Mesenchymal stem cell (in vitro differentiated cells and primary cell): ENCODE data around the gene RAD21L1.

ENCODE experiments used
- DNase-seq: peaks from one replicate; pipeline ENCODE4 v3.0.0-alpha.2; 2013
- H2AFZ ChIP-seq: one replicate; pipeline ENCODE4 v1.6.1; 2013; ENCODE audit warnings: low read depth, mild to moderate bottlenecking, control low read depth, inconsistent platforms, low read length, moderate library complexity
- H2AK5ac ChIP-seq: 2 replicates; pipeline ENCODE4 v1.6.1; 2013; ENCODE audit warnings: low read length, moderate library complexity, mild to moderate bottlenecking, inconsistent platforms; ENCODE audit not compliant: severe bottlenecking
- H2BK120ac ChIP-seq: one replicate; pipeline ENCODE4 v1.6.1; 2013; ENCODE audit warnings: low read depth, mild to moderate bottlenecking, inconsistent platforms, low read length, moderate library complexity
- H2BK12ac ChIP-seq, 2 experiments: one replicate each; pipeline ENCODE4 v1.6.1; 2013; ENCODE audit warnings: inconsistent platforms in 2 of 2, low read length in 2 of 2, mild to moderate bottlenecking in 2 of 2, moderate library complexity in 2 of 2, control low read depth in 1 of 2
- H2BK15ac ChIP-seq: one replicate; pipeline ENCODE4 v1.6.1; 2013; ENCODE audit warnings: mild to moderate bottlenecking, low read depth, inconsistent platforms; ENCODE audit not compliant: poor library complexity, severe bottlenecking
- H2BK5ac ChIP-seq: 2 replicates; pipeline ENCODE4 v1.6.1; 2013; ENCODE audit warnings: low read depth, mild to moderate bottlenecking, low read length, control low read depth, inconsistent platforms; ENCODE audit not compliant: poor library complexity, severe bottlenecking
- H3K14ac ChIP-seq, 2 experiments: one replicate each; pipeline ENCODE4 v1.6.1; 2013; ENCODE audit warnings: inconsistent platforms in 2 of 2, low read length in 2 of 2, control low read depth in 1 of 2, mild to moderate bottlenecking in 1 of 2, moderate library complexity in 1 of 2
- H3K18ac ChIP-seq, 2 experiments: one replicate each; pipeline ENCODE4 v1.6.1; 2013; ENCODE audit warnings: inconsistent platforms in 2 of 2, low read length in 2 of 2, control low read depth in 1 of 2, low read depth in 1 of 2, mild to moderate bottlenecking in 1 of 2
- H3K23ac ChIP-seq, 2 experiments: one replicate each; pipeline ENCODE4 v1.6.1; 2013; ENCODE audit warnings: inconsistent platforms in 2 of 2, low read length in 2 of 2, mild to moderate bottlenecking in 2 of 2, moderate library complexity in 2 of 2, control low read depth in 1 of 2
- H3K27ac ChIP-seq: 2 replicates; pipeline ENCODE4 v1.5.1; 2013; ENCODE audit warnings: mild to moderate bottlenecking, moderate library complexity, low read length, control low read depth, inconsistent platforms; ENCODE audit not compliant: poor library complexity, severe bottlenecking
- H3K27me3 ChIP-seq, 2 experiments: 2 replicates each; pipeline versions ENCODE4 v1.6.1 to v1.7.0; 2013; ENCODE audit warnings: low read length in 2 of 2, mild to moderate bottlenecking in 2 of 2, moderate library complexity in 2 of 2, control low read depth in 1 of 2, inconsistent platforms in 1 of 2; ENCODE audit not compliant: control insufficient read depth in 1 of 2, insufficient read depth in 1 of 2
- H3K36me3 ChIP-seq, 2 experiments: 2 replicates each; pipeline versions ENCODE4 v1.6.1 to v1.7.0; 2013; ENCODE audit warnings: low read length in 2 of 2, control low read depth in 1 of 2, inconsistent platforms in 1 of 2, low read depth in 1 of 2, mild to moderate bottlenecking in 1 of 2; ENCODE audit not compliant: insufficient read depth in 2 of 2, control insufficient read depth in 1 of 2
- H3K4ac ChIP-seq, 2 experiments: one replicate each; pipeline ENCODE4 v1.6.1; 2013; ENCODE audit warnings: inconsistent platforms in 2 of 2, low read length in 2 of 2, mild to moderate bottlenecking in 2 of 2, moderate library complexity in 2 of 2, control low read depth in 1 of 2, low read depth in 1 of 2
- H3K4me1 ChIP-seq: 2 replicates; pipeline ENCODE4 v1.6.1; 2013; ENCODE audit warnings: low read depth, low read length, control low read depth; ENCODE audit not compliant: control insufficient read depth, insufficient read depth
- H3K4me2 ChIP-seq: 2 replicates; pipeline ENCODE4 v1.6.1; 2013; ENCODE audit warnings: low read length, mild to moderate bottlenecking, inconsistent platforms; ENCODE audit not compliant: poor library complexity, severe bottlenecking
- H3K4me3 ChIP-seq, 2 experiments: 2 replicates each; pipeline versions ENCODE4 v1.5.1 to v1.7.0; 2013; ENCODE audit warnings: low read length in 2 of 2, mild to moderate bottlenecking in 2 of 2, control low read depth in 1 of 2, low read depth in 1 of 2; ENCODE audit not compliant: insufficient read depth in 1 of 2
- H3K79me1 ChIP-seq: replicated peaks from 2 replicates; pipeline ENCODE4 v1.6.1; 2013; ENCODE audit warnings: mild to moderate bottlenecking, control low read depth, low read length, inconsistent platforms; ENCODE audit not compliant: poor library complexity, severe bottlenecking
- H3K9ac ChIP-seq: 2 replicates; pipeline ENCODE4 v1.7.0; 2013; ENCODE audit warnings: mild to moderate bottlenecking, low read length, moderate library complexity
- H3K9me3 ChIP-seq: 2 replicates; pipeline ENCODE4 v1.7.0; 2013; ENCODE audit warnings: mild to moderate bottlenecking, low read length; ENCODE audit not compliant: control insufficient read depth
- H4K8ac ChIP-seq: one replicate; pipeline ENCODE4 v1.6.1; 2013; ENCODE audit warnings: inconsistent platforms, mild to moderate bottlenecking, low read length, moderate library complexity
- H4K91ac ChIP-seq: one replicate; pipeline ENCODE4 v1.6.1; 2013; ENCODE audit warnings: mild to moderate bottlenecking, low read length, inconsistent platforms
- WGBS: methylation state at CpG from one replicate; pipeline ENCODE4 v1.1.7; 2013; ENCODE audit warnings: mixed read lengths; 5-methylcytosine and 5-hydroxymethylcytosine counted together

Gene RAD21L1

DNA sequence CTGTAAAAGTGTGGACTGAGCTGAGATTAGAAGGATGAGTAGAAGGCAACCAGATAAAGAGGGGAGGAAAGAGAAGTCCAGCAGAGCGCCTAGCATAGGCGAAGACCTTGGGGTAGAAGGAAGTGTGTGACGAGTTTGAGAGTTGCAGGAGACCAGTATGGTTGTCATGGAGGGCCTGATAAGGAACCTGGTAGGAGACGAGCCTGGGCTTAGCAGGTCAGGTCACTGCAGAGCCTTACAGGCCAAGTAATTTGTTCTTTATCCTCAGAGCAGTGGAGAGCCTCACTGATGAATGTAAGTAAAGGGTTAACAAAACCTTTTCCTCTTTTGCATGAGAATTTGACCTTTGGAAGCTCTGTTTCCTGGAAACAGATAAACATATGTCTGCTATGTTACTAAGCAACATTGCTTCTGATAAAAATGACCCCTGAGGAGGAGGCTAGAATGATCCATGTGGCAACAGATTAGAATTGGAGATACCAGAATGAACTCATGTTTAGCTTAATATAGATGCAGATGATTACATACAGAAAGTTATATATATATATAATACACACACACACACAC lies 38.2 kb upstream of the RAD21L1 start:
- Histone ChIP-seq H4K91ac (no peak overlapping the region), H4K8ac (no peak overlapping the region), H3K23ac (no peak overlapping the region), H2BK5ac (no peak overlapping the region), H3K27me3 (peaks cover 77 to 82% of the 10 kb centered on the region in 2 experiments), H3K9ac (no peak overlapping the region), H3K9me3 (no peaks in the 10 kb centered on the region), H3K27ac (no peak overlapping the region), H3K36me3 (no peaks in the 10 kb centered on the region), H3K4me2 (no peak overlapping the region), H3K18ac (no peak overlapping the region), H2AFZ (no peak overlapping the region), H3K4me1 (peaks cover 18% of the 10 kb centered on the region), H3K4ac (no peak overlapping the region), H2BK15ac (peak overlapping the region; percentile 37), H2BK12ac (peak overlapping the region in 1 of 2 experiments; percentile 50), H3K4me3 (no peak overlapping the region), H2BK120ac (no peak overlapping the region), H3K79me1 (no peaks in the 10 kb centered on the region), H2AK5ac (no peak overlapping the region), H3K14ac (no peak overlapping the region)
- peak; percentile 83 for DNase-seq
- whole genome bisulfite sequencing, result 49% methylated on average over 4 of the region's 4 CpGs

DNA sequence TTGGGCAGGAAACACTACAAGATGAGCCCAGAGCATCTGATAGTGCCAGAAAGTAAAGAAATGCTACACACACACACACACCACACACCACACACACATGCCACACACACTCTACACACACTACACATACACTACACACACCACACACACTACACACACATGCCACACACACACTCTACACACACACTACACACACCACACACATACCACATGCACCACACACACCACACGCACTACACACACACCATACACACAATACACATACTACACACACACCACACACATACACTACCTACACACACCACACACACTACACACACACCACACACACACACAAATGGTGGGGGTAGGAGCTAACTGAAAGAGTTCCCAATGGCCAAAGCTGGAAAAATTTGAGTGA lies 37.5 kb upstream of the RAD21L1 start:
- H3K79me1 ChIP-seq, result no peaks in the 10 kb centered on the region
- H2BK5ac ChIP-seq, result no peak overlapping the region
- WGBS, result 100% methylated on average over 1 of the region's 1 CpG
- H4K8ac ChIP-seq, result peak overlapping the region; percentile 50
- H2BK12ac ChIP-seq, result peak overlapping the region; percentile 95 to 97
- no peak overlapping the region for H2BK15ac ChIP-seq
- H4K91ac ChIP-seq, result peak overlapping the region; percentile 98
- H3K27me3 ChIP-seq, result peaks cover 71 to 76% of the 10 kb centered on the region in 2 experiments
- peak overlapping the region in 1 of 2 experiments; percentile 100 for H3K23ac ChIP-seq
- no peaks in the 10 kb centered on the region for H3K9me3 ChIP-seq
- H3K4me3 ChIP-seq, result no peak overlapping the region
- H2AFZ ChIP-seq, result no peak overlapping the region
- no peak overlapping the region for H3K9ac ChIP-seq
- no peak overlapping the region for H3K4ac ChIP-seq
- peaks cover 18% of the 10 kb centered on the region for H3K4me1 ChIP-seq
- H3K18ac ChIP-seq, result peak overlapping the region; percentile 74 to 94
- H3K36me3 ChIP-seq, result no peaks in the 10 kb centered on the region
- no peak overlapping the region for H3K4me2 ChIP-seq
- peak overlapping the region in 1 of 2 experiments; percentile 95 for H3K14ac ChIP-seq
- no peak for DNase-seq
- H3K27ac ChIP-seq, result no peak overlapping the region
- no peak overlapping the region for H2AK5ac ChIP-seq
- no peak overlapping the region for H2BK120ac ChIP-seq

DNA sequence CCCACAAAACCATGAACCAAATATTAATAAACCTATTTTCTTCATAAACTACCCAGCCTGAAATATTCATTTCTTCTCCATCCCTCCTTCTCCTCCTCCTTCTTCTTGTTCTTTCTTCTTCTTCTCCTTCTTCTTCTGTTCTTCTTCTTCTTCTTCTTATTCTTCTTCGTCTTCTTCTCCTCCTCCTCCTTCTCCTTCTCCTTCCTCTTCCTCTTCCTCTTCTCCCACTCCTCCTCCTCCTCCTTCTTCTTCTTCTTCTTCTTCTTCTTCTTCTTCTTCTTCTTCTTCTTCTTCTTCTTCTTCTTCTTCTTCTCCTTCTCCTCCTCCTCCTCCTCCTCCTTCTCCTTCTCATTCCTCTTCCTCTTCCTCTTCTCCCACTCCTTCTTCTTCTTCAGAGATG lies 36.0 kb upstream of the RAD21L1 start:
- Histone ChIP-seq H3K14ac (no peak overlapping the region), H2BK15ac (no peak overlapping the region), H3K23ac (no peak overlapping the region), H3K4me1 (peaks cover 12% of the 10 kb centered on the region), H3K18ac (no peak overlapping the region), H3K27me3 (peaks cover 67 to 72% of the 10 kb centered on the region in 2 experiments), H2AK5ac (no peak overlapping the region), H3K79me1 (no peaks in the 10 kb centered on the region), H3K9ac (no peak overlapping the region), H3K36me3 (no peaks in the 10 kb centered on the region), H2AFZ (no peak overlapping the region), H3K4me2 (no peak overlapping the region), H3K27ac (no peak overlapping the region), H4K8ac (no peak overlapping the region), H2BK120ac (no peak overlapping the region), H2BK12ac (no peak overlapping the region), H3K4me3 (no peak overlapping the region), H2BK5ac (no peak overlapping the region), H3K4ac (no peak overlapping the region), H4K91ac (no peak overlapping the region), H3K9me3 (no peaks in the 10 kb centered on the region)
- WGBS, result 79% methylated on average over 1 of the region's 1 CpG
- no peak for DNase-seq

GRCh38 chr20:1190847-1191246 lies 35.0 kb upstream of the RAD21L1 start:
- H2BK12ac ChIP-seq, result no peak overlapping the region
- no peak overlapping the region for H3K4me2 ChIP-seq
- H3K27me3 ChIP-seq, result peaks cover 71 to 81% of the 10 kb centered on the region in 2 experiments
- no peak overlapping the region for H3K27ac ChIP-seq
- H3K4me1 ChIP-seq, result peaks cover 4% of the 10 kb centered on the region
- H2AFZ ChIP-seq, result no peak overlapping the region
- H2BK15ac ChIP-seq, result no peak overlapping the region
- no peak overlapping the region for H3K18ac ChIP-seq
- WGBS, result 91% methylated on average over 3 of the region's 3 CpGs
- H2BK5ac ChIP-seq, result no peak overlapping the region
- no peak overlapping the region for H2AK5ac ChIP-seq
- no peak overlapping the region for H2BK120ac ChIP-seq
- H4K91ac ChIP-seq, result no peak overlapping the region
- H3K4me3 ChIP-seq, result no peak overlapping the region
- no peaks in the 10 kb centered on the region for H3K9me3 ChIP-seq
- H3K23ac ChIP-seq, result no peak overlapping the region
- H3K4ac ChIP-seq, result no peak overlapping the region
- H3K36me3 ChIP-seq, result no peaks in the 10 kb centered on the region
- no peak for DNase-seq
- H3K9ac ChIP-seq, result no peak overlapping the region
- H3K79me1 ChIP-seq, result no peaks in the 10 kb centered on the region
- no peak overlapping the region for H3K14ac ChIP-seq
- H4K8ac ChIP-seq, result no peak overlapping the region
